HG03060 (cell line): Measurements from ENCODE around the gene MS4A5.
"Not testable (repeated sequence)": the region's sequence is repeated elsewhere in the genome, so short reads cannot be mapped to it uniquely, and the experiment has no call there.

Experiments used
- ATAC-seq: cut with Tn5 transposase; IDR thresholded peaks from one replicate; pipeline ENCODE4 v1.9.1; 2021; ENCODE audit warnings: low read depth, moderate number of reproducible peaks; ENCODE audit not compliant: unreplicated experiment

Gene MS4A5

DNA sequence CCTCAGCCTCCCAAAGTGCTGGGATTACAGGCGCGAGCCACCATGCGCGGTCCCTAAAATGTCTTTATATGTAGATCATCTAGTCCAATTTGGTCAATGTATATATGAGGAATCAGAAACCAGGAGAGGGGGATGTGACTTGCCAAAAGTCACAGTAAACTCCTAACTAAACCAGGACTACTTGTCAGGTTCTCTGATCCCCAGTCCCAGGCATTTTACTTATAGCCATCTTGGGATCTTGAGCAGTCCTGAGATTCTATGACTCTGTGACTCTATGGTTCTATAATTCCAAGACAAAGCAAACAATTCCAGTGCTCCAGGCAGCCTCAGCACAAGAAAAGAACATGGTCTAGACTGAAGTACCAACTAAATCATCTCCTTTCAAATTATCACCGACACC lies at the start of gene MS4A5:
MS4A5 (plus strand) TSS at position 301 of the 400 bp plus-strand sequence. CDS start 103 bp downstream, outside the sequence.
- no peak for ATAC-seq

GRCh38 chr11:60389279-60389910 lies 40.0 kb upstream of the MS4A5 start:
- ATAC-seq, result peak; percentile 93

DNA sequence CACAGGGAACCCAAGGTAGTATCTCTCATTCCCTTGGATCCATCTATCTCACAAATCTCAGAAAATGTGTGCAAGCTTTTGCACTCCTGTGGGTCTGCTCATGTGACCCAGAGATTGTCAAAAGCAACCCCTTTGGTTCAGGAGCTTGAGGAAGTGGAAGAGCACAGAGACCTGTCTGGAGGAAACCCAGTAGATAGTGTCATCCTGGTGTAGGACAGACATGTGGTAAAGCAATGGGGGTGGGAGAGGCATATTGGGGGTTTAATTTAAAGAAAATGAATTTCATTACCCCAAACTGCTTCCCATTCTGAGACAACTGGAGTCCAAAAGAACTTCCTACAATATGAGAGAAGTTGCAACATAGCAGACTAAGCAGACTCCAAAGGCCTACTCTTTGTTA lies 39.0 kb upstream of the MS4A5 start:
- ATAC-seq, result no peak

DNA sequence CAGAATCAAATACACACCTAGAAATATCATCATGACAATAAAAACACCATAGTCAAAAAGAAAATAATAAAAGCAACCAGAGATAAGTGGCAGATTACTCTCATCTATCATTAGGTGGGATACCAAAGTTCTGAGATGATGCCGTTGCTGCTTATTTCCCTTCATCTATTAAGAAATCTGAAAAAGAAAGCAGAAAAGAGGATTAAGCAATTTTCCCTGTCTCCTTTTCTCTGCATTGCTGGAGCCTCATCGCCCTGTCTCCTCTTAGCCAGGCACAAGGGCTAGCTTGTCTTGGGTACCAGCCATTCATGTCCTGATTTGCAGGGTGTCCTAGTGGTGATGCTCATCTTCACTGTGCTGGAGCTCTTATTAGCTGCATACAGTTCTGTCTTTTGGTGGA lies 37.0 kb upstream of the MS4A5 start:
- ATAC-seq, result no peak

DNA sequence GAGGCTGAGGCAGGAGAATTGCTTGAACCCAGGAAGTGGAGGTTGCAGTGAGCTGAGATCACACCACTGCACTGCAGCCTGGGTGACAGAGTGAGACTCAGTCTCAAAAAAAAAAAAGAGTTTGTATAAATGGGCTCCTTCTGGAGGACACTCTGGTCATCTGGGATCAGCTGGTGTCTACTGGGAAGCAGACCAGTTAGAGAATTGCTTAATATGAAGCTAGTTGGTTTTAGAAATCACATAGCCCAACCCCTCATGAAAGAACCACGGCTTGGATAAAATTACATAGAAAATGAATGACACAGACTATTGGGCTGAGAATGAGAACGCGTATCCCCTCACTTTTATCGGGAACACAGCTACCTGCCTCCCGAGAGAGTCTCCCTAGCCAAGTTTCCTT lies 36.4 kb upstream of the MS4A5 start:
- ATAC-seq, result no peak

GRCh38 chr11:60394666-60395380 lies 34.5 kb upstream of the MS4A5 start:
- no peak for ATAC-seq

DNA sequence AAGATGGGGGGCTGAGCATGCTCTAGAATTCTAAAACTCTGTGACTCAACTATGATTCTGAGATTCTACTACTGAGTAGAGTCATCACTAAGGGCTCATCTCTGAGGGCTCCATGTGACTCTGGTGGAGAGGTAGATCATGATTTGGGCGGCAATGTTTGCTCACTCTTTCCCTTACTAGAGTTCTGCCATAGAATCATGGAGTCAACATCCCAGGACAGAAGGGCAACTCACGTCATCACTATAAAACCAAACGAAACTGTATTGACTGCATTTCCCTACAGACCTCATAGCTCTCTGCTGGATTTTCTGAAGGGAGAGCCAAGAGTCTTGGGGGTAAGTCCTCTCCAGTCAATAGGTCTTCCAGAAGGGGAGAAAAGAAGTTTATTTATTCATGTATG lies 33.0 kb upstream of the MS4A5 start, which contains the start of gene MS4A14:
MS4A14 (plus strand) TSS at position 78 of the 400 bp plus-strand sequence; CDS start at position 198, 120 bp downstream.
- ATAC-seq, result no peak

- ATAC-seq, result peak; percentile 62
Measured at GRCh38 chr11:60396799-60397198, 32.6 kb upstream of the MS4A5 start.

DNA sequence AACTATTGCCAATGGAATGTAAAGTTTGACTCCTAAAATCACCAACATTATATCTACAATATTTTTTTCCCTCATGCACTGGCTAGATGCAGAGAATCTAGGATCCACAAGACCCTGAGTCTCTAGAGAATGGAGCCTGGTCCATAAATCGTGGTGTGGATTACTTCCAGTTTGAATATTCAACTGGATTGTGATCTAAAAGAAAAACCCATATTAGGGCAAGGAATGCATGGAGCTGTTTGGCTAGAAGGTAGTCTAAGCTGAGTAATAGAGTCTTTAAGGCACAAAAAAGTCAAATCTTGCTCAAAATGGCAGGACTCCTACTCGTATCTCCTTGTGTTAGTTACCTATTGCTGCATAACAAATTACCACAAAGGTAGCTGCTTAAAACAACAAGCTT lies 9.4 kb upstream of the MS4A5 start:
- ATAC-seq, result no peak

- no peak for ATAC-seq
Measured at GRCh38 chr11:60422609-60423008, 6.8 kb upstream of the MS4A5 start.

DNA sequence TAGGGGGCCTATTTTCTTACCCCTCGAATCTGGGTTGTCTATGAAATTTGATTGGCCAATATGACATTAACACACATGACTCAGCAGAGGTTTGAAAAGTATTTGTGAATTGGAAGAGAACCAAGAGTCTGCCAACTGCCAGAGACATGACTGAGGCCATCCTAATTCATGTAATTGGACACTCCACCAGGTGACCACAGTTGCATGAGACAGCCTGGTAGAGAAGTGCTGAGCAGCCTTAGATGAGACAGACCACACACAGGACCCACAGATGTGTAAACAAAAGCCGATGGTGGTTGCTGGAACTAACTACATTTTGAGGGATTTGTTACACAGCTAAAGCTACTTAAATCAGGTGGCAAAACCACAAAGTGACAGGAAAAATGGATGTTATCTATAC lies 855 bp upstream of the MS4A5 start:
- ATAC-seq, result no peak

- ATAC-seq, result no peak
Measured at GRCh38 chr11:60431251-60431650, 1.9 kb downstream of the MS4A5 start.

DNA sequence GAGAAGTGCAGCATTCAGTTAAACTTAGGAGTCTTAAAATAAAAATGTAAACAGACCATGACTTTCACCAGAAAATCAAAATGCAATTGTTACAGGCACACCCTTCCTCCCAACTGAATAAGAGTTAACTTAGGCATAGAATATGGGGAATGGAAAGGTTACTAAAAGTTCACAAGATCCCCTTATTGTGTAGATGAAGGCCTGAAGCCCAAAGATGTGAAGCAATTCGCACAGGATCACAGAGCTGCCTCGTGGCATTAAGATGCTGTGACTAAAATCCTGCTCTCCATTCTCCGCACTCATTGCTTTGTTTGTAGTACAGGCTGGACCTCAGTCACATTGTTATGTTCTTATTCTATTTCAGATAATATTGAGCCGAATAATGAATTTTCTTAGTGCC lies 4.0 kb downstream of the MS4A5 start:
- no peak for ATAC-seq

- ATAC-seq, result no peak
Measured at GRCh38 chr11:60447070-60447469, 17.7 kb downstream of the MS4A5 start.

DNA sequence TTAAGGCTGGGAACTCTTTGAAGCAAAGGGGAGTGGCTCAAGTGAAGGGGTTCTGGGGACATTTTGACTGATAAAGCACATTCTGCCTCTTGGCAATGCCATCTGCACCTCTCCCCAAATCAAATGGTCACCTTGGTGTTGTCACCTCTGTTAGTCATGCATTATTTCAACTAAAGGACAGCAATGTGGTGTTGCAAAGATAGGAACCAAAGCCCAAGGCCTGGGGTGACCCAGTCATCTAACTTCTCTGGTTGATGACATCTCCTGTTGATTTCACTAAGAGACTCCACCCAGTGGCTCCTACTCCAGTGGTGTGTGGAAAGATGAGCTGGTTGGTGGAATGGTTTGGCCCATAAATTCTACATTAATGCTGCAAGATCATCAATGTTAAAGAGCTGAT lies 18.5 kb downstream of the MS4A5 start:
- no peak for ATAC-seq

DNA sequence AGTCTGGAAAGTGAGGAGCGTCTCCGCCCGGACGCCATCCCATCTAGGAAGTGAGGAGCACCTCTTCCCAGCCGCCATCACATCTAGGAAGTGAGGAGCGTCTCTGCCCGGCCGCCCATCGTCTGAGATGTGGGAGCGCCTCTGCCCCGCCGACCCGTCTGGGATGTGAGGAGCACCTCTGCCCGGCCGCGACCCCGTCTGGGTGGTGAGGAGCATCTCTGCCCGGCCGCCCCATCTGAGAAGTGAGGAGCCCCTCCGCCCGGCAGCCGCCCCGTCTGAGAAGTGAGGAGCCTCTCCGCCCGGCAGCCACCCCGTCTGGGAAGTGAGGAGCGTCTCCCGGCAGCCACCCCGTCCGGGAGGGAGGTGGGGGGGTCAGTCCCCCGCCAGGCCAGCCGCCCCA lies 21.8 kb downstream of the MS4A5 start:
- ATAC-seq, result not testable (repeated sequence)

DNA sequence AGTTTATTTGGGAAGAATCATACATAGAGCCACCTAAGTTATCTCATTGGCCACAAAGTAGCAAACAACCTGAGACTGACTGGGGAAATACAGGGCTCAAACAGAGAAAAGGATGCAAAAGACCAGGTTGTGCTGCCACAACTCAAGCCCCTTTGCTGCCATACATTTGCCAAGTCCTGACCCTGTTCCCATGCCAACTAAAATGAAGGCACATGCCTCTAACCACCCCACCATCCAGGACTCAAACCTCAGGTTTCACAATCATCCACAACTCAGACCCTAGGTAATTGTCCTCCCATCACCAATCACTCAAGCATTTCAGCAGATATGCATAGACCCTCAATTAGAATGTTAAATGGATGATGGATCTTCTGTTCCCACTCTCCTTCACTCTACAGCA lies 24.8 kb downstream of the MS4A5 start:
- ATAC-seq, result no peak

DNA sequence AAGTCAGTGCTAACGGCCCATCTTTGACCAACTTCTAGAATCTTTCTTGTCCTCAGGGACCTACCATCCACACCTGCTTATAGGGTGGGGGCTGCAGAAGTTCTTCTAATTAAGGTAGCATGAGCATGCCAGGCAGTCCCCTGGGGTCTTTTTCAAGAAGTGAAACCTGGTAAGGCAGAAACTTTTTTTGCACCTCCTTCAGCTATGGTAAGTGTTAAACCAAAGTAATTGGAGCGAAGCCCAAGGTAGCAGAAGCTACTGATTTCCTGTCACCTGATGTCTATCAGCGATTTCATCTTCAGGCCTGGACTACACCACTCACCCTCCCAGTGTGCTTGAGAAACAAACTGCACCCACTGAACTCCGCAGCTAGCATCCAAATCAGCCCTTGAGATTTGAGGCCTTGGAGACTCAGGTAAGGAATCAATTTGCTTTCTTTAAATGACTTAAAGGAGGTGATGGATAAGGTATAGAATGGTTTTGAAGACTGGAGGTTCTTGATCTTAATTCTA lies 26.2 kb downstream of the MS4A5 start, which contains the start of gene MS4A1:
MS4A1 (plus strand) TSS at position 317 of the 512 bp plus-strand sequence. CDS start 6,528 bp downstream, outside the sequence.
- ATAC-seq, result peak; percentile 80

GRCh38 chr11:60457576-60457975 lies 28.2 kb downstream of the MS4A5 start:
- no peak for ATAC-seq

DNA sequence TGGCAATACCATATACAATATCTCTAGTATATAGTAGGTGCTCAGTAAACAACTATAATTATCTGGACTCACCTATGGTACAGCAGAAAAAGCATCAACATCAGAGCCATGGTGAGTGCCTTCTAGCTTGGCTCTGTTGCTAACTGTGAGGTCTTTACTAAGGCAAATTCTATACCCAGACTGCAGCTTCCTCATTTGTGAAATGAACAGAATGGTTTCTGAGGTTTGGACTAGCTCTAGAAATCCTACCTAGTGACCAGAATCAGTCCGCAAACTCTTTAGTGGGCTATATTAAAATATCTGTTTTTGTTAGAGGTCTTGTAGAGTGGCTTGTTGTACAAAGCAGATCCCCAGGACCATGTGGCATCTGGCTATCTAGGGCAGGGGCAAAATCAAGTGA lies 30.0 kb downstream of the MS4A5 start:
- ATAC-seq, result no peak

GRCh38 chr11:60468829-60469228 lies 39.5 kb downstream of the MS4A5 start:
- ATAC-seq, result no peak

GRCh38 chr11:60469723-60470122 lies 40.4 kb downstream of the MS4A5 start:
- ATAC-seq, result no peak
